ENCODE results near the gene PPP6R3. TPM values are rescaled to one million over a fixed set of nuclear protein-coding genes. Genes with fewer than 3 reads are reported as not detected.

The PPP6R3 gene
- total and polyA plus RNA-seq, 2 of the 13 experiments (the other 11 are each of a cell fraction or from before 2014, with no cell fraction given), result 41.2 to 83.4 TPM

DNA sequence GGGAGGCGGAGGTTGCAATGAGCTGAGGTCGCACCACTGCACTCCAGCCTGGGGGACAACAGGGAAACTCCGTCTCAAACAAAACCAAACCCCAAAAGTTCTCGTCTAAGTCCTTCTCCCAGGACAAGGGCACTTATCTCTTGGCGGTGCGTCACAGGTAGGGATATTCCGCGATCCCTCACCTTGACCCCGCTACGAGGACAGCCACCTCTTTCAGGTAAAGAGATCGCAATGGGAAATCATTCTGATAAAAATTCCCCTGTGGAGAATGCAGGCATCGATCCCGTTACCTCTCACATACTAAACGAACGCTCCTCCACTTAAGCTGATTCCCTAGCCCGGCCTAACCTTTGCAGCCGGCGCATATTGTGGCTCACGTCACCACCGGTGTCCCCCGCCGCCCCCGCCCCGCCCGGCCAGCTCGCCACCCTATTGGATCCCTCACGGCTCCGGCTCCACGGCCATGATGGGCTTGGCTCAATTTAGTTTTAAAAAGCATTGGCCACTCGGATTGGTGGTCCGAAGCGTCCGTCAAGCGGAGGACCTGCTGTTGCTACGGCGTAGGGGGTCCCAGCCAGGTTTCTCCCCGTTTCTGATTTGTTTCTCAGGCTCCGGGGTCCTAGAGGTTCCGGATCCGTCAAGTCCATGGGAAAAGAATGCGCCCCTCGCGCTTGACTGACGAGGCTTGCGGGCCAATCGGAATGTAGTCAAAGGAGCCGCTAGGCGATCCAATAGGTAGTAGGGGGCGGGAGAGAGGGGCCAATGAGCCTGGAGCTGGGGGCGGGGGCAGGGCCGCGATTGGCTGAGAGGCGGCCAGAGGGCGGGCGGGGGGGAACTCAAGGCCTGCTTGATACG, 439 bp upstream of the PPP6R3 start (continued):
- TF ChIP-seq SAP130 (CRISPR knock-in tag; IDR thresholded peaks at IDR 0.05; ENCODE audit: low read depth) (peak; percentile 73), ZBTB7B (CRISPR knock-in tag; IDR thresholded peaks at IDR 0.05) (peak; percentile 62; the same call in 1 of the 2 replicates), ZNF20 (CRISPR knock-in tag; IDR thresholded peaks at IDR 0.05) (no peak), MED1 (CRISPR knock-in tag; IDR thresholded peaks at IDR 0.05) (peak; percentile 84; the same call in 1 of the 2 replicates), SOX13 (IDR thresholded peaks at IDR 0.05) (peak; percentile 13; the same call in 1 of the 2 replicates), SOX13 (CRISPR knock-in tag; conservative IDR thresholded peaks at IDR 0.05 in 1 of 2, IDR thresholded peaks at IDR 0.05 in 1 of 2) (peak in 1 of 2 experiments; percentile 53; a peak in 2 of 4 replicates), ZNF138 (CRISPR knock-in tag; IDR thresholded peaks at IDR 0.05; ENCODE audit: low read depth) (no peak)
- TF ChIP-seq, protein P1, sequence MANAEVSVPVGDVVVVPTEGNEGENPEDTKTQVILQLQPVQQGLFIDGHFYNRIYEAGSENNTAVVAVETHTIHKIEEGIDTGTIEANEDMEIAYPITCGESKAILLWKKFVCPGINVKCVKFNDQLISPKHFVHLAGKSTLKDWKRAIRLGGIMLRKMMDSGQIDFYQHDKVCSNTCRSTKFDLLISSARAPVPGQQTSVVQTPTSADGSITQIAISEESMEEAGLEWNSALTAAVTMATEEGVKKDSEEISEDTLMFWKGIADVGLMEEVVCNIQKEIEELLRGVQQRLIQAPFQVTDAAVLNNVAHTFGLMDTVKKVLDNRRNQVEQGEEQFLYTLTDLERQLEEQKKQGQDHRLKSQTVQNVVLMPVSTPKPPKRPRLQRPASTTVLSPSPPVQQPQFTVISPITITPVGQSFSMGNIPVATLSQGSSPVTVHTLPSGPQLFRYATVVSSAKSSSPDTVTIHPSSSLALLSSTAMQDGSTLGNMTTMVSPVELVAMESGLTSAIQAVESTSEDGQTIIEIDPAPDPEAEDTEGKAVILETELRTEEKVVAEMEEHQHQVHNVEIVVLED (CRISPR knock-in tag; IDR thresholded peaks at IDR 0.05; ENCODE audit: borderline replicate concordance), result peak; percentile 69; the same call in 1 of the 2 replicates
- TF ChIP-seq, protein P2, sequence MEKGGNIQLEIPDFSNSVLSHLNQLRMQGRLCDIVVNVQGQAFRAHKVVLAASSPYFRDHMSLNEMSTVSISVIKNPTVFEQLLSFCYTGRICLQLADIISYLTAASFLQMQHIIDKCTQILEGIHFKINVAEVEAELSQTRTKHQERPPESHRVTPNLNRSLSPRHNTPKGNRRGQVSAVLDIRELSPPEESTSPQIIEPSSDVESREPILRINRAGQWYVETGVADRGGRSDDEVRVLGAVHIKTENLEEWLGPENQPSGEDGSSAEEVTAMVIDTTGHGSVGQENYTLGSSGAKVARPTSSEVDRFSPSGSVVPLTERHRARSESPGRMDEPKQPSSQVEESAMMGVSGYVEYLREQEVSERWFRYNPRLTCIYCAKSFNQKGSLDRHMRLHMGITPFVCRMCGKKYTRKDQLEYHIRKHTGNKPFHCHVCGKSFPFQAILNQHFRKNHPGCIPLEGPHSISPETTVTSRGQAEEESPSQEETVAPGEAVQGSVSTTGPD (CRISPR knock-in tag; IDR thresholded peaks at IDR 0.05), result 0 out of 2 replicates have a peak, but pooled peaks have one; percentile 42
- TF ChIP-seq, protein P3, sequence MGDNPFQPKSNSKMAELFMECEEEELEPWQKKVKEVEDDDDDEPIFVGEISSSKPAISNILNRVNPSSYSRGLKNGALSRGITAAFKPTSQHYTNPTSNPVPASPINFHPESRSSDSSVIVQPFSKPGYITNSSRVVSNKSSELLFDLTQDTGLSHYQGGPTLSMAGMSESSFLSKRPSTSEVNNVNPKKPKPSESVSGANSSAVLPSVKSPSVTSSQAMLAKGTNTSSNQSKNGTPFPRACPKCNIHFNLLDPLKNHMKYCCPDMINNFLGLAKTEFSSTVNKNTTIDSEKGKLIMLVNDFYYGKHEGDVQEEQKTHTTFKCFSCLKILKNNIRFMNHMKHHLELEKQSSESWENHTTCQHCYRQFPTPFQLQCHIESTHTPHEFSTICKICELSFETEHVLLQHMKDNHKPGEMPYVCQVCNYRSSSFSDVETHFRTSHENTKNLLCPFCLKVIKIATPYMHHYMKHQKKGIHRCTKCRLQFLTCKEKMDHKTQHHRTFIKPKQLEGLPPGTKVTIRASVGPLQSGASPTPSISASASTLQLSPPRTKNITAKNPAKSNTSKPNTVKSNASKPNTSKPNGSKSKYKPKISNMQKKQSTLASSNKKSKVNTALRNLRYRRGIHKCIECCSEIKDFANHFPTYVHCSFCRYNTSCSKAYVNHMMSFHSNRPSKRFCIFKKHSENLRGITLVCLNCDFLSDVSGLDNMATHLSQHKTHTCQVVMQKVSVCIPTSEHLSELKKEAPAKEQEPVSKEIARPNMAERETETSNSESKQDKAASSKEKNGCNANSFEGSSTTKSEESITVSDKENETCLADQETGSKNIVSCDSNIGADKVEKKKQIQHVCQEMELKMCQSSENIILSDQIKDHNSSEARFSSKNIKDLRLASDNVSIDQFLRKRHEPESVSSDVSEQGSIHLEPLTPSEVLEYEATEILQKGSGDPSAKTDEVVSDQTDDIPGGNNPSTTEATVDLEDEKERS (CRISPR knock-in tag; IDR thresholded peaks at IDR 0.05), result 0 out of 2 replicates have a peak, but pooled peaks have one; percentile 30
- TF ChIP-seq, protein P4, sequence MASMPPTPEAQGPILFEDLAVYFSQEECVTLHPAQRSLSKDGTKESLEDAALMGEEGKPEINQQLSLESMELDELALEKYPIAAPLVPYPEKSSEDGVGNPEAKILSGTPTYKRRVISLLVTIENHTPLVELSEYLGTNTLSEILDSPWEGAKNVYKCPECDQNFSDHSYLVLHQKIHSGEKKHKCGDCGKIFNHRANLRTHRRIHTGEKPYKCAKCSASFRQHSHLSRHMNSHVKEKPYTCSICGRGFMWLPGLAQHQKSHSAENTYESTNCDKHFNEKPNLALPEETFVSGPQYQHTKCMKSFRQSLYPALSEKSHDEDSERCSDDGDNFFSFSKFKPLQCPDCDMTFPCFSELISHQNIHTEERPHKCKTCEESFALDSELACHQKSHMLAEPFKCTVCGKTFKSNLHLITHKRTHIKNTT (CRISPR knock-in tag; IDR thresholded peaks at IDR 0.05), result 0 out of 2 replicates have a peak, but pooled peaks have one; percentile 13
- TF ChIP-seq, protein P5, sequence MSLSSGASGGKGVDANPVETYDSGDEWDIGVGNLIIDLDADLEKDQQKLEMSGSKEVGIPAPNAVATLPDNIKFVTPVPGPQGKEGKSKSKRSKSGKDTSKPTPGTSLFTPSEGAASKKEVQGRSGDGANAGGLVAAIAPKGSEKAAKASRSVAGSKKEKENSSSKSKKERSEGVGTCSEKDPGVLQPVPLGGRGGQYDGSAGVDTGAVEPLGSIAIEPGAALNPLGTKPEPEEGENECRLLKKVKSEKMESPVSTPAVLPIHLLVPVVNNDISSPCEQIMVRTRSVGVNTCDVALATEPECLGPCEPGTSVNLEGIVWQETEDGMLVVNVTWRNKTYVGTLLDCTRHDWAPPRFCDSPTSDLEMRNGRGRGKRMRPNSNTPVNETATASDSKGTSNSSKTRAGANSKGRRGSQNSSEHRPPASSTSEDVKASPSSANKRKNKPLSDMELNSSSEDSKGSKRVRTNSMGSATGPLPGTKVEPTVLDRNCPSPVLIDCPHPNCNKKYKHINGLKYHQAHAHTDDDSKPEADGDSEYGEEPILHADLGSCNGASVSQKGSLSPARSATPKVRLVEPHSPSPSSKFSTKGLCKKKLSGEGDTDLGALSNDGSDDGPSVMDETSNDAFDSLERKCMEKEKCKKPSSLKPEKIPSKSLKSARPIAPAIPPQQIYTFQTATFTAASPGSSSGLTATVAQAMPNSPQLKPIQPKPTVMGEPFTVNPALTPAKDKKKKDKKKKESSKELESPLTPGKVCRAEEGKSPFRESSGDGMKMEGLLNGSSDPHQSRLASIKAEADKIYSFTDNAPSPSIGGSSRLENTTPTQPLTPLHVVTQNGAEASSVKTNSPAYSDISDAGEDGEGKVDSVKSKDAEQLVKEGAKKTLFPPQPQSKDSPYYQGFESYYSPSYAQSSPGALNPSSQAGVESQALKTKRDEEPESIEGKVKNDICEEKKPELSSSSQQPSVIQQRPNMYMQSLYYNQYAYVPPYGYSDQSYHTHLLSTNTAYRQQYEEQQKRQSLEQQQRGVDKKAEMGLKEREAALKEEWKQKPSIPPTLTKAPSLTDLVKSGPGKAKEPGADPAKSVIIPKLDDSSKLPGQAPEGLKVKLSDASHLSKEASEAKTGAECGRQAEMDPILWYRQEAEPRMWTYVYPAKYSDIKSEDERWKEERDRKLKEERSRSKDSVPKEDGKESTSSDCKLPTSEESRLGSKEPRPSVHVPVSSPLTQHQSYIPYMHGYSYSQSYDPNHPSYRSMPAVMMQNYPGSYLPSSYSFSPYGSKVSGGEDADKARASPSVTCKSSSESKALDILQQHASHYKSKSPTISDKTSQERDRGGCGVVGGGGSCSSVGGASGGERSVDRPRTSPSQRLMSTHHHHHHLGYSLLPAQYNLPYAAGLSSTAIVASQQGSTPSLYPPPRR (CRISPR knock-in tag; IDR thresholded peaks at IDR 0.05; ENCODE audit: borderline replicate concordance), result peak; percentile 12; the same call in 1 of the 2 replicates
- TF ChIP-seq, protein P6, sequence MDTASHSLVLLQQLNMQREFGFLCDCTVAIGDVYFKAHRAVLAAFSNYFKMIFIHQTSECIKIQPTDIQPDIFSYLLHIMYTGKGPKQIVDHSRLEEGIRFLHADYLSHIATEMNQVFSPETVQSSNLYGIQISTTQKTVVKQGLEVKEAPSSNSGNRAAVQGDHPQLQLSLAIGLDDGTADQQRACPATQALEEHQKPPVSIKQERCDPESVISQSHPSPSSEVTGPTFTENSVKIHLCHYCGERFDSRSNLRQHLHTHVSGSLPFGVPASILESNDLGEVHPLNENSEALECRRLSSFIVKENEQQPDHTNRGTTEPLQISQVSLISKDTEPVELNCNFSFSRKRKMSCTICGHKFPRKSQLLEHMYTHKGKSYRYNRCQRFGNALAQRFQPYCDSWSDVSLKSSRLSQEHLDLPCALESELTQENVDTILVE (CRISPR knock-in tag; IDR thresholded peaks at IDR 0.05), result peak; percentile 76; the same call in 1 of the 2 replicates
